GM12801 (cell line): ENCODE measurements around the gene EMX2.

Experiments
- TF ChIP-seq, protein P1 (sequence below): IDR thresholded peaks from one replicate; pipeline ENCODE4 v1.5.1; 2011; ENCODE audit warnings: control low read depth; ENCODE audit not compliant: insufficient read length; ENCODE audit errors: extremely low read depth

EMX2 gene

DNA sequence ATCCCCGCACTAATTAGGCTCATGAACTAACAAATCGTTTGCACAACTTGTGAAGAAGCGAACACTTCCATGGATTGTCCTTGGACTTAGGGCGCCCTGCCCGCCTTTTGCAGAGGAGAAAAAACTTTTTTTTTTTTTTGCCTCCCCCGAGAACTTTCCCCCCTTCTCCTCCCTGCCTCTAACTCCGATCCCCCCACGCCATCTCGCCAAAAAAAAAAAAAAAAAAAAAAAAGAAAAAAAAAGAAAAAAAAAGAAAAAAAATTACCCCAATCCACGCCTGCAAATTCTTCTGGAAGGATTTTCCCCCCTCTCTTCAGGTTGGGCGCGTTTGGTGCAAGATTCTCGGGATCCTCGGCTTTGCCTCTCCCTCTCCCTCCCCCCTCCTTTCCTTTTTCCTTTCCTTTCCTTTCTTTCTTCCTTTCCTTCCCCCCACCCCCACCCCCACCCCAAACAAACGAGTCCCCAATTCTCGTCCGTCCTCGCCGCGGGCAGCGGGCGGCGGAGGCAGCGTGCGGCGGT, at the start of gene EMX2:
TSS of gene EMX2 (plus strand) at position 41 of the 519 bp plus-strand sequence. CDS start 522 bp downstream, outside the sequence.
- TF ChIP-seq, protein P1, sequence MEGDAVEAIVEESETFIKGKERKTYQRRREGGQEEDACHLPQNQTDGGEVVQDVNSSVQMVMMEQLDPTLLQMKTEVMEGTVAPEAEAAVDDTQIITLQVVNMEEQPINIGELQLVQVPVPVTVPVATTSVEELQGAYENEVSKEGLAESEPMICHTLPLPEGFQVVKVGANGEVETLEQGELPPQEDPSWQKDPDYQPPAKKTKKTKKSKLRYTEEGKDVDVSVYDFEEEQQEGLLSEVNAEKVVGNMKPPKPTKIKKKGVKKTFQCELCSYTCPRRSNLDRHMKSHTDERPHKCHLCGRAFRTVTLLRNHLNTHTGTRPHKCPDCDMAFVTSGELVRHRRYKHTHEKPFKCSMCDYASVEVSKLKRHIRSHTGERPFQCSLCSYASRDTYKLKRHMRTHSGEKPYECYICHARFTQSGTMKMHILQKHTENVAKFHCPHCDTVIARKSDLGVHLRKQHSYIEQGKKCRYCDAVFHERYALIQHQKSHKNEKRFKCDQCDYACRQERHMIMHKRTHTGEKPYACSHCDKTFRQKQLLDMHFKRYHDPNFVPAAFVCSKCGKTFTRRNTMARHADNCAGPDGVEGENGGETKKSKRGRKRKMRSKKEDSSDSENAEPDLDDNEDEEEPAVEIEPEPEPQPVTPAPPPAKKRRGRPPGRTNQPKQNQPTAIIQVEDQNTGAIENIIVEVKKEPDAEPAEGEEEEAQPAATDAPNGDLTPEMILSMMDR: no peak

DNA sequence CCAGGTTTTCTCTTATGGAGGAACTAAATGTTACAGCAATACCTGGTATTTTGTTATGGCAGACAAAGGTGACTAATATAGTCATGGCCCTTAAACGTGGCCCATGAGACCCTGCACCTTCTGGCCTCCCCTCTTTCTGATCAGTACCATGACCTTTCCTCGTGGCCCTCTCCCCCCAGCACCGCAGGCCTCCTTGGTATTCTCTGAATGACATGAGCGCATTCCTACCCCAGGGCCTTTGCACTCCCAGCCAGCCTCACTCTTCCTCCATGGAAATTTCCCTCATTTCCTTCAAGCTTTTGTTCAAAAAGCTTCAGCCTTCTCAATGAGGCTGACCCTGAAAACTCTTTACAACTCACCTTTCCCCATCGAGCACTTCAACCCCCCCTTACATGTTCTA, 46.5 kb upstream of the EMX2 start:
- TF ChIP-seq, protein P1: no peak

DNA sequence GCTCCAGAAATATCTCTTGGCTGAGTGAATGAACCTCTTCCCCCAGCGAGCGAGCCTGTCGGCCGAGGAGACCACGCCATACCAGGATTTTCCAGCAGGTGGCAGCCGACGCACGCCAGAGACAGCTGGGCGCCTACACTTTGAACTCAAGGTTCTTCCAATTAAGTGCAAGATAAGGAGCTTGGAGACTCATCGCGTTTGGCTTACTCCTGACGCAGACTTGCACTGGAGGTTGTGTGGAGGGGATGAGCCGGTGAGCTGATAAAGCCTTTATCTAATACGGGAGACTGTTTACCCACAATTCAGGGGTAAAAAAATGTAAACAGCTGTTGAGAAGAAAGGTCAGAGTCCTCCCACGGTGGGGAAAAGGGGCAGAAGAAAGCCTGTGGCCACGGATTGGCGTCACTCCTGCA, 45.9 kb upstream of the EMX2 start:
- TF ChIP-seq, protein P1: no peak

DNA sequence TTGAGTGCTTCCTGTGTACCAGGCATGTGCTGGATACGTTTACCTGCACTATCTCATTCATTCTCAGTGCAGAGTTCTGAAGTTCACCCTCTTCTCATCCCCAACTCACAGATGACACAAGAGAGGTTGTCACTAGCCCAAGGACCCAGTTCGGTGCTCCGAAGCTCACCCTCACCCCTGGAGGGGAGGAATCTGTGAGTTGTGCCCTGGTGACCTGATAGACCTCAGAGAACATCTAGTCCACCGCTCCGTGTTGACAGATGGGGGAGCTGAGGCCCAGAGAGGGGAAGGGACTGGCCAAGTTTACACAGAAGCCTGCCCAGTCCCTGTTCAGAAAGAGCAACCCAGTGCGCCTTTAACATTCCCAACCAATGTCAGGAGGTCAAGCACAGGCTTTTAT, 44.8 kb upstream of the EMX2 start:
- TF ChIP-seq, protein P1: no peak

DNA sequence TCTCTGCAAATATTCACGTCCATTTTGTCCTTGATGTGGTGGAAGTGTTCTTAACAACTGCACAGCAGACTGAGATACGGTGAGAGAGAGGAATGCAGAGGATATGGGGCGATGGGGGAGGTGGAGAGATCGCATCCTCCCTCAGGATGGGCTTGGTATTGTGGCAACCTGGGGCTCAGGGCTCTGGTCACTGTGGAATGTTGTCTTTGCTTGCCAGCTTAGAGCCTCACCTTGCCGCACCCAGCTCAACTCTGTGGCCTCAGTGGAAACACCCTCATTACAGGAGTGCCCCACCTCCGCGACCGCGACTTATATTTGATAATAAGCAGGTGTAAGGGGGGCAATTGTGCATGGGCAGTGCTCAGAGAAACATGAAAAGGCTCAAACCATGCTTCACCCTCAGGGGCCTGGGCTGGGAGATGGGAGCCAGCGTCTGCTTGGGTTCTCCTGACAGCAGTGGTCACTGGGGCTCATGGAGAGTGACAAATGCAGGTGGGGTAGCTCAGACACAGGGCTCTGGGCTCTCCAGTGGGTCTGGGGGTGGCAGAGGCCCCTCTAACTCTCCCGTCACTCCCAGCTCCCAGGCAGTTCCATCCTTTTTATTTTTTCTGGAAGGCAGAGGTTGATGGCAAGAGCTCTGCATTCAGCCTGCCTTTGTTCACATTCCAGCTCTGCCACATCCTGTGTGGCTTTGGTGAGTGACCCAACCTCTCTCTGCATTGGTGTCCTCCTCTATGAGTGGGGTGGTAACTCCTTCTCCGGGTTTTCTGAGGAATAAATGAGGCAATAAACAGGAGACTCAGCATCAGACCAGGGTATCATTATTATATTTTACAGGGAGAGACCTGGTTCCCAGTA, 43.1 kb upstream of the EMX2 start:
- TF ChIP-seq, protein P1: no peak

DNA sequence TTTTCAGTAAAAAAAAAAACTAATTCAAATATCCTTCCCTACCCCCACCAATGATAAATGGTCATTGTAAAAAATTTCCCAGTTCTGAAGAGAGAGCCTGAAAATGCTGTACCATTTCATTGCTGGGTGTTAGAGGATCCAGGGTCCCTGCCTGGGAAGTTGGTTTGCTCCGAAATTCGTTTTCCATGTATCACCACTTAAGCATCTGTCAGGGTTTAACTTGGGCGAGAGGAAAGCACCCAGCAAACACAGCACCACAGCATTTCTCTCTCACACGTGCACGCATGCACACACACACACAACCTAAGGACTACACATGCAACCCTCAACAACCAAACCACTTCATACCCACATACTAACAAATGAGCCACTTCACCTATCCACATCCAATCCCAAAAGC, 42.1 kb upstream of the EMX2 start:
- TF ChIP-seq, protein P1: no peak

DNA sequence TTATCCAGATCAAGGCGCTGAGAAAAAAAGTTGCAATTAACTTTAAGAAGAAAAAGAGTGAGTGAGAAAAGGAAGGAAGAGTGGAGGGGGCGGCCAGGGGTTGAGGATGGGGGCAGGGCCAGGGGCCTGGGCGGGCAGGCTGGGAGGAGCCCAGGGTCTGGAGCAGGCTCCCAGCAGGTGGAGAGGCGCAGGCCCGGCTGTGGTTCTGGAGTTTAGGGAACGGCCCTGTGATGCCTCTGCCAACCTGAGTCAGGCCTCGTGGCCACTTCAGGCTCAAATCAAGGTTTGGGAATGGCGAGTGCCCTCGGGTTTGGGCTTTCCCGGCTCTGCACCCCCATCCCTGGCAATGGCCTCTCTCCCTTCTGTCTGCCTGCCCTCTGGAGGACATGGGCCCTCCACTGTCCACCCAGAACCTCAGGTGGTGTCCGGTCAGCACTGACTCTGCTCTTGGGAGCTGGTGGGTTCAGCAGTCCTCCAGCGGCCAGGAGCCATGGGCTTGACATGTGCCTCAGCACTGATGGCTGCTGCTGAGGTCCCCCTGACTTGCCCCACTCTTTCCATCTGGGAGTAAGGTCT, 41.0 kb upstream of the EMX2 start:
- TF ChIP-seq, protein P1: no peak
